Activated CD8-positive, alpha-beta memory T cell treated with anti-CD3 and anti-CD28 coated beads, Interleukin-2, amount 50 U/mL, for 24 hours (primary cell): ENCODE data around the gene DOCK4.

Experiments
- DNase-seq: peaks from one replicate; pipeline ENCODE4 v3.0.0-alpha.2; 2020; ENCODE audit errors: extremely low read depth

Gene DOCK4

DNA sequence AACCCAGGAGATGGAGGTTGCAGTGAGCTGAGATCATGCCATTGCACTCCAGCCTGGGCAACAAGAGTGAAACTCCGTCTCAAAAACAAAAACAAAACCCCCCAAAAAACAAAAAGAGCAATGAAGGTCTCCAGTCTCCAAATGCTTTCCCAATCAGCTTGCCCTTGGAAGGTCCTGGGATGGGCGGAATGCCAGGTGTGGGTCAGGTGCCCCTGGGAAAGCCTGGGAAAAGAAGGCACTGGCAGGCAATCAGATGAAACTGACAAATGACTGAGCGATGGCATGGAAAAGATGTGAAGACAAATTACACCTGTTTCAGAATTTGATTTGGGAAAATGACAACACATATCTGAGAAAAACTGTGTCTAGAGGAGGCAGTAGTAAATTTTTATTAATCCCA is 433.5 kb downstream of the DOCK4 start:
- no peak for DNase-seq

DNA sequence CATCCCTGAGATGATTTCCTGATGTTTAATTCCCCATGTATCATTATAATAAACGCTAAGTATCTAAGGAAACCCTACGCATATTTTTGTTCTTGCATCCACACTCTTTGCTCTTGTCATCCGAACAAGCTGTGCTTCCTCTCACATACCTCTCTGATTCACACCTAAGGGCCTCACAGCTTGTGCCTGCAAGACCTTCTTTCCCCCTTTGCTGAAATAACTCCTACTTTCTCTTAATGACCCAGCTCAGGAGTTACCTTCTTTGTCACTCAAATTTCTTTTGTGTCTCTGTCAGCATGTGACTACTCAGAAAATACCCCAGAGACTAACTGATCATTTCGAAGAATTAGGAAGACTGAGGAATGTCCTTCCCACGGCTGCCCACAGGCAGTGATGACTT is 434.6 kb downstream of the DOCK4 start:
- no peak for DNase-seq

DNA sequence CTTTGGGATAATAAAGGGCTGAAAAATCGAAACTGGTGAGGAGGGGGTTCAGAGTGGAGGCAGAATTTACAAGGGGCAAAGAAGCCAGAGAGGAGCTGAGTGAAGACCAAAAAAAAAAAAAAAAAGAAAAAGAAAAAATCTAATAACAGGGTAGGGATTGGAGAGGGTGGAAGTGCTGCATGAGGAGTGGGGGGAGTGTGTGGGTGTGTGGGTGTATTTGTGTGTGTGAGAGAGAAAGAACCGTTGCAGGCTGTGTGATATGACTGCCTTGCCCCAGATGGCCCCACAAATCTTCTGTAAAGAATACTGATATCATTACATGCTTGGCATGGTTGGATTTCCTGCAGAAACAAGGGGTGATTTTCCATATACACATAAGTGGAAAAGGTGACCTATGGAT is 436.1 kb downstream of the DOCK4 start:
- DNase-seq, result no peak

DNA sequence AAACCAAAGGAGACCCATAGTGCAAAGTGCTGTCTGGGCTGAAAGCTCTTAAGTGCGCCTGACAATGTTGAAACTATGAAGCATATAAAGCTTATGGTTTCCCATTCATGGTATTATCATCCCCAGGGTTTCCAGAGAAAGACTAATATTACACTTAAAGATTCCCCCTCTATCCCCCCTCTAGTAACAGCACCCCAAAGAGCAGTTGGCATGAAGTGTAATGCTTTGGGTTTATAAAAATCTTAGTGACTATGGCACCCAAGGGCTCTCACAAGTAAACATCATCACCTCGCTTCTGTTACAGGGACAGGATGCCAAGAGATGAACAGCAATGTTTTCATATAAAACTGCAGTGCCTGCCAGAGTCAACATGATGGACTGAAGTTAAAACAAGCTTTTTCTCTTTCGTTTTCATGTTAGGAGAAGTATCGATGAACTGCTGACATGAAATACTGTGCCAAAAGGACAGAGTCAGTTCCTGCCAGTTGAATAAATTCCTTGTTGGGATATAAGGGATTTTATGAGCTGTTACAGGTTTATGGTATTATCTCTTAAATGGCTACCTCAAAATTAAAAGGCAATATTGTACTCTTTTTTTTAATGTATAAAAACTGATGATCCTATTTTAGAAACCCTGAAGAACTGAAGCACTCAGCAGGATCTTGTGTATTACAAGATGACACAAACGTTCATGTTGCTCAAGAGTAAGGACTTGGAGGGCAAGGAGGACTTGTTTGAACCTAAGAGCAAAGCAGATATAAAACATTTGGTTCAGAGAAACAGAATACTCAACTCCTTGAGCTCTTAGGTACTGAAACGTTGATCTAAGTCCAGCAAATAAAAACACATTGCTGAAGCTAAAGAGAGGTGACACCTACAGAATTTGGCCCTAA is 440.2 kb downstream of the DOCK4 start:
- no peak for DNase-seq

DNA sequence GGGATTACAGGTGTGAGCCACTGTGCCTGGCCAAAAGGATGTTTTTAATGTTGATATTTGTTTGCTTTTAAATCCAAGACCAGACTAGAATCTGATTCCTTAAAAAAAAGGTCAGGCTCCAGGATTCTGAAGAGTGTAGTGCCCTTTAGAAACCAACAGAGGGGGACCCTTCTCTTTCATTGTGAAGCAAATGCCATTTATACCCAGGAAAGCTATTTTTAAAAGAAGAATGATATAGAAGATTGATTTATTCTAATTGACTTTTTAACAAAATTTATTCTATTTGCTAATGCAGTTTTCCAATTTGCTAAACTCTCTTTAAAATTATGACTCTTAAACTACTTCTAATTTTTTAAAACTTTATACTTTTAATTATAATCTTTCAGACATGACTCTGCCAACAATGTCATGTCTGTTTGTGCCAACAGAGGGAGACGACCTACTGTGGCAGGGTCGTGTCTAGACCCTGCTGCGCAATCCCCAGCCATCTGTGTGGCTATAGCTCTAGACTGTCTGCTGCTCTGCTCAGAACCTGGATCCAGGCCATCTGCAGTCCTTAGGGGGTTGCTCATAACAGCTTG is 442.9 kb downstream of the DOCK4 start:
- no peak for DNase-seq

DNA sequence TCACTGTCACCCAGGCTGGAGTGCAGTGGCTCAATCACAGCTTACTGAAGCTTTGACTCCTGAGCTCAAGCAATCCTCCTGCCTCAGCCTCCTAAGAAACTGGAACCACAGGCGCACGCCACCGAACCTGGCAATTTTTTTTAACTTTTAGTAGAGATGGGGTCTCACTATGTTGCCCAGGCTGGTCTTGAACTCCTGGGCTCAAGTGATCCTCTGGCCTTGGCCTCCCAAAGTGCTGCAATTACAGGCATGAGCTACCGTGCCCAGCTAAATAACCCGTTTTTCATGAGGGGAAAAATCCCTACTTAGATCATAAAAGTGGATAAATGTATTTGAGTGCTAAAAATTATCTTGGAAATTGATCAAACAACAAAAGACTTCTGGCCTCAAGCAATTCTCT is 443.4 kb downstream of the DOCK4 start:
- DNase-seq, result no peak

DNA sequence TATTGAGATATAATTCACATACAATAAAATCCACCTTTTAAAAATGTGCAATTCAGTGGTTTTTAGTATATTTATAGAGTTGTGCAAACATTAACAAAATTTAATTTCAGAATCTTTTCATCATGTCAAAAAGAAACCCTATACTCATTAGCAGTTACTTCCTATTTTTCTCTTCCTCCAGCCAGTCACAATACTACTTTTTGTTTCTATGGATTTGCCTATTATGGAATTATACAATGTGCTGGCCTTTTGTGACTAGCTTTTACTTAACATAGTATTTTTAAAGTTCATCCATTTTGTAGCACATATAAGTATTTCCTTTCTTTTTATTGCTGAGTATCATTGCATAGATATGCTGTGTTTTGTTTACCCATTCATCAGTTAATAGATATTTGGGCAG is 444.0 kb downstream of the DOCK4 start:
- DNase-seq, result no peak

DNA sequence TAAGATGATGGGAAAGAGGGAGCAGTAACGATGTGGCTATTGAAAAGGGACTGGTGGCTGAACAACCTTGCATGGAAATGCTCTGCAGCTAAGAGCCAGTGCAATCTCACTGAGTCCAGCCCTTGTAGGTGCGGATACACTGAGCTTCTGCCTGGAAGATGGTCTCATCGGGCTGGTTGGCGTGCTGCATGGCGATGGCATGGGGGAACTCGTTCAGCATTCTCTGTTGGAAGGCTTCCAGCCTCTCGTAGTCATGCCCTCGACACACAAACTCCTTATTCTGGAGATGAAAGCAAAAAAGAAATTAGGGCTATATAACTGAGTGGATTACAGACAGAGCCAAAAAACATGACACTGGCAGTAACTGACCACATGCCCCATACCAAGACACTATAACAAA is 446.2 kb downstream of the DOCK4 start:
- DNase-seq, result no peak

DNA sequence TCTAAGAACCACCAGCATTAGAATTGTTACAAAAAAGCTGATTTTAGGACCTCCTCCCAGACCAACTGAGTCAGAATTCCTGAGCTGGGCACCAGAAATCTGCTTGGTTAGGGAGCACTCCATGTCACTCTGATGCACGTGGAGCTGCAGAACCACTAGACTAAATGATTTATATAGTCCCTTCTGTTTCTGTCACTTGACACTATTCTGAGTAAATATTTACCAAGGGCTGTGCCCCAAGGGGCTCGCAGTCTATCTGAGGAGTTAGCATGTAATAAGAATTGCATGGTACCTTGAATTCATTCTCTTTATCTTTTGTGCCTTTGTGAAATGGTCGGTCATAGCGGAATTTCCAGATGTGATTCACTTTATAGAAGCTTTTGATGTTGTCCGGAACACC is 447.9 kb downstream of the DOCK4 start:
- no peak for DNase-seq

DNA sequence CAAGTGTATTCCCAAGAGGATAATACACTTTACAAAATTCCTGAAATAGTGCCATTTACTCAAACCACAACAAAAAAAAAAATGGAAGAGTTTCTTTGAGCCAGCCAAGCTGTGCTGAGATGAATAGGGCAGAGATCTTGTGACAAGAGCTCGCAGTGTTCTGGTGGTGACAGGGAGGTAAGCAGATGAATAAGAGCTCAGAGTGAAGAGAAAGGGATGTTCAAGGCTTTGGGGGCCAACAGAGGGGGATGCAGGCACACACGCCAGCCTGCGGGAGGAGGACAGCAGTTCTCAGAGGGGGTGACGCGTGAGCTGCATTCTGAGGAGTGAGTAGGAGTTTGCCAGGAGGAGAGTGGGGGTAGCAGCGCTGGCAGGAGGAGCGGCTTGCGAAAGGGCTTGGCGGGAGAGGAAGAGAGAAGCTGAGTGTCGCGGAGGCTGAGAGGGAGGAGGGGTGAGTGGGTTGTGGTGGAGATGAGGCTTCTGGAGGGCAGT is 449.5 kb downstream of the DOCK4 start:
- DNase-seq, result no peak

DNA sequence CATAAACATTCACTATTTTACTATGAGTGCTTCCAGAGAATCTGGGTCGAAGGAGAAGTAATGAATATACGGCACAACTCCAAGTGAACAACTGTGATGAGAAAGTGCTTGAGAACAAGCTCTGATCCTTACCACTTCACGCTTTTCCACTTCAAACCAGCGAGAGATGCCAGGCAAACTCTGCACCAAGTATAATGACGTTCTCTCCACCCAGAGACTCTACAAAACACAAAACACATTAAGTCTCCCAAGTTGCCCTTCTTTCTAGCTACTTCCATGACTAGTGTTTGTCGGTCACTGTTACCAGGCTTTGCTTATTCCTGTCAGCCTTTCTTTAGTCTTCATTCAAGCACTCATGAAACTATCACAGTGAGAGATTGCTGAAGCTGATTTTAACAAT is 450.8 kb downstream of the DOCK4 start:
- DNase-seq, result no peak

DNA sequence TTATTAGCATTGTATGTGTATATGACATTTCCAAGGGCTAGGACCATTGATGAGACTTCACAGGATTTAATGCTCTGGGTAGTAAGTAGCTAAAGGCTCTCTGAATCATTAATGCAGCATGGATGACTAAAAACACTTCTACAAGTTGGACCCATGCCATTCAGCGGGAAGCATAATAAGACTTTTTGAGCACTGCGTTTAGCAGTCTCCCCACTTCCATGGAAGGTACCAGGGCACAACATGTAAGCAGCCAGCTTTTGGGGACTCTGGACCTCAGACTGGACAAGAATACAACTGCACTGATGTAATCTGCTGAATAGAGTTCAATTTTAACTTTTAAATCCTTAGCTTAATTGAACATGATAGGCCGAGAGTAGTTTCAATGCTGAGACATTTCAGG is 452.2 kb downstream of the DOCK4 start:
- DNase-seq, result no peak

DNA sequence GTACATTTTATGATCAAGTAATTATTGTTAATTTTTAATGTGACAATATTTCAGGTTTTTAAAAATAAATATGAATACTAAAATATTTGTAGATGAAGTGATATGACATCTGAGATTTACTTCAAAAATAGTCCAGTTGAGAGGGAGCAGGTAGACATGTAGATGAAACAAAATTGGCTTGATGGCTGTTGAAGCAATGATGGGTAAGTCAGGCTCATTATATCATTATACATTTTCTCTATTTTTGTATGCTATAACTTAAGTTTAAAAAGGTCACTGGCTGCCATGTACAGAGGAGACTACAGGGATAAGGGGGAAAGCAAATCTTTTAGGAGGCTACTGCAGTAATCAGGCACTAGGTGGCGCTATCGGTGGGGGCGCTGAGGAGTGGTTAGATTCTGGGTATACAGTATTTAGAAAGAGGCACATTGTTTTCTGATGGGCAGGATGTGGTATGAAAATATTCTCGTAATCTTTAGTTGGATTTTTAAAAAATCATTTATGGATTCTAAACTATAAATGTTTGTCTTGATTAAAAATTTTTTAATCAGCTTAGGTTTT is 454.1 kb downstream of the DOCK4 start:
- DNase-seq, result peak; percentile 29

DNA sequence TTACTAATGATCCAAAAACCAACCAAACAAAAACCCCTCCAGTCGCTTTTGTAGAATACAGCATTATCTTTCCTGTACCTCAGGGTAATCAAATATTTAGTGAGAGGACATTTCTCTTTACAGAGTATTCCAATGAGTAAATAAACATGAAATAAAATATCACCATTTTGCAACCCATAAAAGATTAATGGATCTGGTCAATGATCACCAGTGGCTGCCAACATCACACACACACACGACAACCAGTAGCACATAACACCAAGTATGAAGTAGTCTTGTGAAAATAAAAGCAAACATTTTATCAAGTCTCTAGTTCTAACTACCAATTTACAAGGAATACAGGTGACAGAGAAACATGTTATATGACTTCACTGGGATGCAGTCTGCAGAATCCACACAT is 455.3 kb downstream of the DOCK4 start:
- DNase-seq, result no peak

DNA sequence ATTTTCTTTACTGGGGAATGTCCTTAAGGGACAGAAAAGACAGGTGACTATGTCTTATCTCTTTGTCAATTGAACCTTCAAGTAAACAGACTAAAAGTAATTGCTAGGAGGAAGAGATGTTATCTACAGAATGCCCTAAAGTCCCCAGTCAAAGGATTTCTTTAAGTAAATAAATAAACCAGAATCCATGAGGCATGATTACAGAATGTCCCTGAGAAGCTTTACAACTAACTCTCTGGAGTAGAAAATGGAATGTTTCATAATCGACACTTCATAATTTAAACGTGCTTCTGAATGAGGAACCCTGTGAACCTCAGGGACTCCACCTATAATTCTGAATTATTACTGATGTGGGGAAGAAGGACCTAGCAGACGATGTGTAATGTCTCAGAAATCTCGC is 456.0 kb downstream of the DOCK4 start:
- DNase-seq, result no peak

DNA sequence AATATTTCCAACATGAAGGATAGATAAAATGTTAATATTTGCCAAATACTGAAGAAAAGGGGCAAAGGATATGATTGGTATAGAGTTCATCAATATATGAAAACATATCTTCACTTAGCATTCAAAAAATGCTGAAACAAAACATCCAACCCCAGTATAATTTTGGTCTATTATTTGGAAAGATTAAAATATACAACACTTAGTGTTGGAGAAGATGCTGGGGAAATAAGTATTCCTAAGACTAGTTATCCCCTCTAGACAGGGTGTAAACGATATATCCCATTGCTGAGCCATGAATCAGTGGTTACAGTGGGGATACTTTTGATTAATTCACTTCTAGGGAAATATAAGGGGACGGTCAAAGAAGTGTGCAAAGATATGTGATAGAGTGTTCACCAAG is 456.6 kb downstream of the DOCK4 start:
- DNase-seq, result no peak

DNA sequence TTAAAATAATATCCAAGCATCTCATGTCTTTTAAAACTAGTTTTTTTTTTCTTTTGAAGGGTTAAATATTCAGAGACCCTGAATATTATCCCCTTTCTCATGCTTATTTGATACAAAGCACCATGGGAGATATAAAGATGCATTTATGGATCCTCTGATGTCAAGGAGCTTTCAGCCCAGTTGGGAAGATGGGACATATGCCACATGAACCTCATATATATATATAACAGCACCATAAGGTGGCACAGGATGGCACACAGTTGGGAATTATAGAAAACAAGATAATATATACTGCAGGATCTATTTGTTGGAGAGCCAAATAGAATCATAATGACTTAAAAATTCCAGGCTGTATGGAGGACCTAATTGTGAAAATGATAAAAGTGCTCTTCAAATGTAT is 458.5 kb downstream of the DOCK4 start:
- no peak for DNase-seq

DNA sequence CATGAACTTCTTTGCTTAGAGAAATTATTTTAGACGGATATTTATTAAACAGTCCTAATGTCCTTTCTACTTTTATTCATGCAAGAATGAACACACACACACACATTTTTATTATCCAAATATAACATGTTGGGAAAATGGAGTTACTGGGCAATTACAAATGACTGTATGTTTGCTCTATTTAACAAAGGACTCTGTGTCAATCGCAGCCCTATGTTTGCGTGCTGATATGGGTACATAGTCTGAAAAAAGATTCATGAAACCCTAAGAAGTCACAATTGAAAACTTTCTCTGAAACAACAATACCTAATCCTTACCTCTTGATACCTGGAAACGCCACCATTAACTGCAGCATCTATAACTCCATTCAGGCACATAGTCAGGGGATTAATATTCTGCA is 459.2 kb downstream of the DOCK4 start:
- no peak for DNase-seq

DNA sequence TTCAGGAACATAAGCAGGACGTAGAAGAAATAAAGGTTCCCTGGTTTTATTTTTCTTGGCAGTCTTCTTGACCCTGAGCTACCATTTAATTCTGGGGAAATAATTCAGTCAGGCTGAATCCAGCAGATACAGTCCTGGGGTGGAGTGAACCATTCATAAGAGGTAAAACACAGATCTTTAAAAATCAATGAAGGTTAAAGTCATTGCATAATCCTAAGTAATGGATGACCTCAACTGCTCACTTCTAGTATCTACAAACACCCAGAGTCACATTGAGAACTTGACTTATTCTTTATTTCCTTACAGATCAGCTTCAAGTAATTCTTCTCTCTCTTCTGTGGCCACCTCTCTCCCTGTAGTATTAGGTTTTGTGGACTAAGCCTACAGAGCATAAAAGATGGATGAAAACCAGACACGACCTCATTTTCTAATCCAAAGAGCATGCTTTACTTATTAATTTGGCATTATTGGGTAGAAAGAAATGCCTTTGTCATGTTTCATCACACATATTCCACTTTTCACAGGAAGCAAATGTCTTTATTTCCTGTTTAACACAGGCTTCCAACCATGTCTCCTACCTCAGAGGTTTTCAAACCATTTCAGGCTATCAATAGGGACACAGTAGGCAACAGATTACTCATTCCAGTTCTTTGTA is 461.6 kb downstream of the DOCK4 start:
- DNase-seq, result no peak

DNA sequence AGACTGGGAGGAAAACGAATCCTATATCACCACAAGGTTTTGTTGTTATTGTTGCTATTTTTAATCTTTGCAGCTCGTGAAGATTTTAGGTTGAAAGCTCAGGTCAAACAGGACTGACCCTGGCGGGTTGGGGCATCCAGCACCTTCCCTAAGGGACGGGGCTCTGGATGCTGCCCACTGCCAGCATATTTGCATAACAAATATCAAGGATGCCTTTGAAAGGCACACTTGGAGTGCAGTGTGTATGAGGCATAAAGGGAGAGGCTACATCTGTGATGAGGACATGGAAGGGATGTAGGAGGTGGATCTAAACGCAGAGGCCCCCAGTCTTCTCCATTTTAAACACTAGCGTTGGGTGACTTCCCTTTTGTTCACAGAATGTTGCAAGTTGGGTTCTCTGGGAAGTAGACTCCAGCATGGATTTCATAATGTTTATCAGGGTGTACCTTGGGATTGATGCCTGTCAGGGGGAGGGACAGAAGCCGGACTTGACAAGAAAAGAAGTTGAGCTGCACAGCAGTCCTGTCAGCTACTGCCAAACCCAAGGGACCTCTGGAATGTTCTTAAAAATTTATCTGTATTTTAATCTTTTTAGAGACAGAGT is 462.9 kb downstream of the DOCK4 start:
- no peak for DNase-seq

DNA sequence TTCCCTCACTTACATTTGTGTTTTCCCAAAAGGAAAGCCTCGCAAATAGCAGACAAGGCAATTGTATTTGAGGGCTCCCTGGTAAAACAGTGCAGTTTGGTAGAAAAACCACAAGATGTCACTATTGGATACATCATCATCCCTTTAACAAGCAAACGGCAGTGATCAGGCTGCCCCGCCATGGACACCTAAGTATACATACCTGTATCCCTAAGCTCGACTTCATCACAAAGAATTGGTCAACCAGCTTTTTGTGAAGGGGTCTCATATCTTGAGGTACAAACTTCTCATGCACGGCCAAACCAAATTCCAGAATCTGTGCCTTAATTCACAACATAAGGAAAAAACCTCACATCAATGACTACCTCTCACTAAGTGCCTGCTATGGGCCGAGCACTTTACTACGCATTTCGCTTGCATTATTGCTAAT is 464.4 kb downstream of the DOCK4 start:
- no peak for DNase-seq

DNA sequence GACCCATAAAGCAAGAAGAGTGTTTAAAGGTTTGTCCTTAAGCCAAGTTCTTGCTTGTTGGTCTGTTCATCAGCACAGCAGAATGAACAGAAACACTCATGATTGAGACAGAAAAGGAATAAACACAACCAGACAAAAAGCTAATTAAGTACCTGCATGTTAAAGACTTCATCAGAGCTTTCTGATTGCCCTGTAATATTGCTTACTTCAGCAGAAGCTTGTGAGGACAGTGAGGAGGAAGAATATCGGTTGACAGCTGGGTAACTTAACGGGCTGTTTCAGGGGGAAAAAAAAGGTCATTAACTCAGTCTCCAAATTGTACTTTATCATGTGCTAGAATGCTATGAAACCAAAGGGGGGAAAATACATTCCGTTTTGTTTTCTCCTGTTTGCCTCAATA is 465.3 kb downstream of the DOCK4 start:
- DNase-seq, result no peak
